Activated naive CD4-positive, alpha-beta T cell treated with anti-CD3 and anti-CD28 coated beads, Interleukin-2, amount 50 U/mL, for 24 hours (primary cell): ENCODE measurements around the gene DSP.

ENCODE experiments used
- H3K27ac Mint-ChIP-seq: one replicate; pipeline ENCODE4 v1.8.0; 2021; ENCODE audit warnings: mild to moderate bottlenecking, mixed read lengths
- H3K27me3 Mint-ChIP-seq: one replicate; pipeline ENCODE4 v1.8.0; 2021; ENCODE audit warnings: mixed read lengths
- H3K36me3 Mint-ChIP-seq: one replicate; pipeline ENCODE4 v1.8.0; 2021; ENCODE audit warnings: mixed read lengths
- H3K4me1 Mint-ChIP-seq: one replicate; pipeline ENCODE4 v1.8.0; 2021; ENCODE audit warnings: mixed read lengths
- H3K4me3 Mint-ChIP-seq: one replicate; pipeline ENCODE4 v1.8.0; 2021; ENCODE audit warnings: mild to moderate bottlenecking, mixed read lengths
- H3K9me3 Mint-ChIP-seq: one replicate; pipeline ENCODE4 v1.8.0; 2021; ENCODE audit warnings: mixed read lengths

The DSP gene

GRCh38 chr6:7523922-7524321, 17.5 kb upstream of the DSP start:
- peaks cover 38% of the 10 kb centered on the region for H3K27me3 Mint-ChIP-seq
- H3K9me3 Mint-ChIP-seq: no peaks in the 10 kb centered on the region
- no peak overlapping the region for H3K27ac Mint-ChIP-seq
- no peaks in the 10 kb centered on the region for H3K36me3 Mint-ChIP-seq
- H3K4me3 Mint-ChIP-seq: no peak overlapping the region
- H3K4me1 Mint-ChIP-seq: no peaks in the 10 kb centered on the region

- no peaks in the 10 kb centered on the region for H3K4me1 Mint-ChIP-seq
- peaks cover 36% of the 10 kb centered on the region for H3K27me3 Mint-ChIP-seq
- H3K27ac Mint-ChIP-seq: no peak overlapping the region
- H3K9me3 Mint-ChIP-seq: no peaks in the 10 kb centered on the region
- H3K36me3 Mint-ChIP-seq: no peaks in the 10 kb centered on the region
- no peak overlapping the region for H3K4me3 Mint-ChIP-seq
These were observed 14.7 kb upstream of the DSP start for GRCh38 chr6:7526755-7527154.

GRCh38 chr6:7528565-7528964, 12.9 kb upstream of the DSP start:
- Mint-ChIP-seq H3K27ac (no peak overlapping the region), H3K36me3 (no peaks in the 10 kb centered on the region), H3K4me1 (no peaks in the 10 kb centered on the region), H3K4me3 (no peak overlapping the region), H3K27me3 (peaks cover 28% of the 10 kb centered on the region), H3K9me3 (no peaks in the 10 kb centered on the region)

GRCh38 chr6:7529141-7529540, 12.3 kb upstream of the DSP start:
- no peak overlapping the region for H3K27ac Mint-ChIP-seq
- H3K9me3 Mint-ChIP-seq: no peaks in the 10 kb centered on the region
- no peaks in the 10 kb centered on the region for H3K36me3 Mint-ChIP-seq
- no peaks in the 10 kb centered on the region for H3K4me1 Mint-ChIP-seq
- H3K27me3 Mint-ChIP-seq: peaks cover 29% of the 10 kb centered on the region
- H3K4me3 Mint-ChIP-seq: no peak overlapping the region

- Mint-ChIP-seq H3K36me3 (no peaks in the 10 kb centered on the region), H3K27ac (no peak overlapping the region), H3K27me3 (peaks cover 18% of the 10 kb centered on the region), H3K4me3 (no peak overlapping the region), H3K9me3 (no peaks in the 10 kb centered on the region), H3K4me1 (no peaks in the 10 kb centered on the region)
These were observed 9.2 kb upstream of the DSP start for GRCh38 chr6:7532232-7532631.

GRCh38 chr6:7532821-7533220, 8.7 kb upstream of the DSP start:
- no peaks in the 10 kb centered on the region for H3K36me3 Mint-ChIP-seq
- H3K27ac Mint-ChIP-seq: no peak overlapping the region
- H3K27me3 Mint-ChIP-seq: peaks cover 19% of the 10 kb centered on the region

GRCh38 chr6:7534192-7534591, 7.3 kb upstream of the DSP start:
- Mint-ChIP-seq H3K27ac (no peak overlapping the region), H3K4me3 (no peak overlapping the region), H3K27me3 (peaks cover 27% of the 10 kb centered on the region)

More at GRCh38 chr6:7532821-7533220, 8.7 kb upstream of the DSP start:
- no peaks in the 10 kb centered on the region for H3K4me1 Mint-ChIP-seq
- no peak overlapping the region for H3K4me3 Mint-ChIP-seq
- H3K9me3 Mint-ChIP-seq: no peaks in the 10 kb centered on the region

GRCh38 chr6:7535498-7535897, 6.0 kb upstream of the DSP start:
- Mint-ChIP-seq H3K27ac (no peak overlapping the region), H3K27me3 (peaks cover 34% of the 10 kb centered on the region), H3K4me3 (no peak overlapping the region), H3K4me1 (peaks cover under 1% of the 10 kb centered on the region), H3K36me3 (no peaks in the 10 kb centered on the region), H3K9me3 (no peaks in the 10 kb centered on the region)

More at GRCh38 chr6:7534192-7534591, 7.3 kb upstream of the DSP start:
- H3K4me1 Mint-ChIP-seq: no peaks in the 10 kb centered on the region
- H3K36me3 Mint-ChIP-seq: no peaks in the 10 kb centered on the region
- no peaks in the 10 kb centered on the region for H3K9me3 Mint-ChIP-seq

GRCh38 chr6:7537565-7538174, 3.8 kb upstream of the DSP start:
- peaks cover 38% of the 10 kb centered on the region for H3K27me3 Mint-ChIP-seq
- H3K4me3 Mint-ChIP-seq: no peak overlapping the region
- H3K9me3 Mint-ChIP-seq: no peaks in the 10 kb centered on the region
- no peak overlapping the region for H3K27ac Mint-ChIP-seq
- peaks cover 7% of the 10 kb centered on the region for H3K4me1 Mint-ChIP-seq
- H3K36me3 Mint-ChIP-seq: no peaks in the 10 kb centered on the region

DNA sequence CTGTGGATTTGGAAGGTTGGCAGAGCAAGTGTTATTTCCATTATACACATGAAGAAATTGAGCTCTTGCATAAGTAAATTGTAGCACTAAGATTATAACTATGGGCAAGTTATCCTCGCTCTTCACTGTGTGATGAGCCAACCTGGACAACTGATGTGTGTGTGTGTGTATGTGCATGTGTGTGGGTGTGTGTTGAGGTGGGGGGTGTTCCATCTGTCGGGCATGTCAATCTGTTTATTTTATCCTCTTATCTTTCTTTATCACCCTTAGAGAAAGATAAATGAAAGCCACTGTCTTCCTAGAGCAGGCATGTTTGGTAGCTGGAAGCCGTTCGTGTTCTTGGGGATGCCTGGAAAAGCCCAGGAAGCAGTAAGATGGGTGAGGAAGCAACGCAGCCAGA, 3.0 kb upstream of the DSP start:
- Mint-ChIP-seq H3K9me3 (no peaks in the 10 kb centered on the region), H3K4me3 (no peak overlapping the region), H3K4me1 (peaks cover 7% of the 10 kb centered on the region), H3K27me3 (peaks cover 38% of the 10 kb centered on the region), H3K27ac (no peak overlapping the region), H3K36me3 (no peaks in the 10 kb centered on the region)

DNA sequence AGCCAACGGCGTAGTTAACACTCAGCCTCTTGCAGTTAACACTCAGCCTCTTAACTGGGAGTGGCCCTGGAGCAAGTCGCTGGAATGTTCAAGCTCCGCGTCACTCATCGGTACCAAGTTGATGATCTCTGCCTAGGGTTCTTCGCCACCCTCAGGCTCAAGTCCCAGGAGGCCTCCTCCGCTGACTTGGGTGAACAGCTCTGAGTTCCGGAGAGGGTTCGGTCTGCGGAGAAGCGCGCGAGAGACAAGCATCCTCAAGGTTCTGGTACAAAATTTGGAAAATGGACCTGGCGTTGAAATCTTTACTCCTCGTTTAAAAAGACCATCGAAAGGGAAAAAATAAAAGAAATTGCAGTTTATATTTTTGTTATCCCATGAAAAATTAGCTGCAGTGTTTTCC, 876 bp upstream of the DSP start:
- Mint-ChIP-seq H3K9me3 (no peaks in the 10 kb centered on the region), H3K4me3 (peak overlapping the region; percentile 74), H3K27me3 (peaks cover 48% of the 10 kb centered on the region), H3K36me3 (no peaks in the 10 kb centered on the region), H3K4me1 (peaks cover 7% of the 10 kb centered on the region), H3K27ac (no peak overlapping the region)

DNA sequence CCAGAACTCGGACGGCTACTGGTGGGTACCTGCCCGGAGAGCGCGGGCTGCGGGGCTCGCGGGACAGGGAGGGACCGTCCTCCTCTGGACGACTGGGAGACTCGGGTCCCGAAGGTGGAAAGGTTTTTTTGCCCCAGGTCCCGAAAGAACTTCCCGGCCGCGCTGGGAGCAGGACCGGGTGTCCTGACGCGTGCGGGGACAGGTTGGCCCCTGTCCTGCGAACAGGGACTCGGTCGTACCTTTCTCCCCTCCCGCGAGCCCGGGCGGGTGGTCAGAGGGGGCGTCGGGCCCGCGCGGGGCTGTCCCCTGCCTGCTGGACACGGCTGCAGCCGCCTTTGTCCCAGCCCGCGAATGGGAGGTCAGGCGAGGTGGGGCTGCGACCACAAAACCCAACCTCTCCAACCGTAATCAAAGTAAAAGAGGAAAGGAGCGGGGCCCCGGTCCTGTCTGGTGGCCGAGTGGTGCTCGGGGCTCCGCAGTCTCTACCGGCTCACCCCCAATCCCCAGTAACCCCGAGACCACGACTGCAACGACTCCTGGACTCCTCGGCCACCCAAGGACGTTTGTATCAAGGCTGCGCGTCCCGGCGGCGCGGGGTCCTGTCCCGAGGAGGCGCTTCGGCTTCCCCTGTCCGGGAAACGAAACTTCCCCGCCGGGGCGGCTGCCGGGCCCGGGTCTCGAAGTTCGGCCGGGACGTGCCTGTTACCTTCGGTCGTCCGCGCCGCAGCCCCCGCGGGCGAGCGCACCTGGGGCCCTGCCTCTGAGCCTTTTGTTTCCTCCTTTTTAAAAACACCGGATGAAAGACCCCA, 798 bp downstream of the DSP start:
- peaks cover 7% of the 10 kb centered on the region for H3K4me1 Mint-ChIP-seq
- peaks cover 50% of the 10 kb centered on the region for H3K27me3 Mint-ChIP-seq
- H3K36me3 Mint-ChIP-seq: no peaks in the 10 kb centered on the region
- H3K4me3 Mint-ChIP-seq: peak overlapping the region; percentile 78
- no peak overlapping the region for H3K27ac Mint-ChIP-seq
- no peaks in the 10 kb centered on the region for H3K9me3 Mint-ChIP-seq

DNA sequence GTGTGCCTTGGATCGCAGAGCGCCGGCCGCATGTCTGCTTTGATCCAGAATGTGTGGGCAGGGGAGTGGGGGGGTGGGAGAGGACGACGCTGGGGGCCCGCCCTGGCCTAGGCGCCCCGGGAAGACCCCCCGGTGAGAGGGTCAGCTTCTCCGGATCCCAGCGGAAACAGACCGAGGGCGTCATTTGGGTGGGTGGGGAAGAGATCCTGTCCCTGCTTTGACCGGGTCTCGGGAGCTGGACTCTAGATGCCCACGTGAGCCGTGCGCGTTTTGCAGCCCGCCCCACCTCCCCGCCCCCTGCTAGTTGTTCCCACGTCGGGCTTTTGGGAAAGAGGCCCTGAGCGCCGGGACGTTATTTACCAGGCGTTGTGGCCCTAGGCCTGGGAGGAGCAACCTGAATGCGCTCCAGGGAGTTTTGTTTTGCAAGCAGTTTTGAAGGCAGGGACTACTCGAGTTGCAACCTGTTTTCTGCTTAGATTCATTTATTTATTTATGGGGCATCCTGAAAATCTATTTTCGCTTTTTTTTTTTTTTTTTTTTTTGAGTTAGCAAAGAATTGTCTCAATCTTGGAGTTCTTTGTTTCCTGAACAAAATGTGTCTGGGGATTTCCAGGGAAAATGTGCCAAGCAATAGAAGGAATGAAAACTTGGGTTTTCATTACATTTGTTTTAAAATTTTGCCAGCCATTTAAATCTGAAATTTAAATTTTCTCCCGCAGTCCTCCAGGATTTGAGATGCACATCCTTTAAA, 1.6 kb downstream of the DSP start:
- H3K4me1 Mint-ChIP-seq: peaks cover 7% of the 10 kb centered on the region
- H3K27ac Mint-ChIP-seq: no peak overlapping the region
- H3K27me3 Mint-ChIP-seq: peaks cover 45% of the 10 kb centered on the region
- no peaks in the 10 kb centered on the region for H3K36me3 Mint-ChIP-seq
- H3K9me3 Mint-ChIP-seq: no peaks in the 10 kb centered on the region
- no peak overlapping the region for H3K4me3 Mint-ChIP-seq

- Mint-ChIP-seq H3K36me3 (no peaks in the 10 kb centered on the region), H3K4me3 (peak overlapping the region; percentile 27), H3K27me3 (peaks cover 42% of the 10 kb centered on the region), H3K4me1 (peaks cover 7% of the 10 kb centered on the region), H3K27ac (no peak overlapping the region), H3K9me3 (no peaks in the 10 kb centered on the region)
These were observed 2.4 kb downstream of the DSP start for GRCh38 chr6:7543789-7544424.

DNA sequence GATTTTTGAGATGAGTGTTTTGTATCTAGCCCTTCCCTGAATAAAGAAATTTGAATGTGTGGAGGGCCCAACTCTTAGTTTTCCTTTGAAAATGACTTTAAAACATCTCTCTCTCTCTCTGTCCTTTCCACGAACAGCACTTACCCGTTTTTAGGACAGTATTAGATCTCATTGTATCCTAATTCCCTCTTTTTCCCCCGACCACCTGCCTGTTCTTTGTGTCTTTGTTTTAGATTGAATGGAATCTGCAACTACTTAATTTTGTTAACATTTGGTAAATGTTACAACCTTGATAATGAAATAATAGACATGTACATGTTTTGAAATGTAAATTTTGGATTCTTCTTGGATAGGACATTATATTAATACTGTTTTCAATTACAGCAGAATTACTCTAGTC, 3.1 kb downstream of the DSP start:
- no peak overlapping the region for H3K27ac Mint-ChIP-seq
- peaks cover 43% of the 10 kb centered on the region for H3K27me3 Mint-ChIP-seq
- no peaks in the 10 kb centered on the region for H3K9me3 Mint-ChIP-seq
- peaks cover 7% of the 10 kb centered on the region for H3K4me1 Mint-ChIP-seq
- no peaks in the 10 kb centered on the region for H3K36me3 Mint-ChIP-seq
- no peak overlapping the region for H3K4me3 Mint-ChIP-seq
